ENCODE data around the gene LCK. TPM values are rescaled to one million over a fixed set of nuclear protein-coding genes. Genes with fewer than 3 reads are reported as not detected.

Gene LCK
- polyA plus RNA-seq, 3 donors from 2014 or later, result 561 to 1,013 (median 704) TPM

GRCh38 chr1:32223683-32224082 is 27.4 kb upstream of the LCK start:
- Mint-ChIP-seq H3K9me3 (no peaks in the 10 kb centered on the region), H3K4me1 (peaks cover 33 to 48% of the 10 kb centered on the region in 2 donors), H3K27me3 (ENCODE audit: low read depth in 3 of 3) (peaks cover 0 to 6% (median 6%) of the 10 kb centered on the region in 3 donors), H3K27ac (peak overlapping the region; percentile 96 to 99 (median 98)), H3K4me3 (peak overlapping the region; percentile 48 to 97 (median 97)), H3K36me3 (peaks cover 21 to 34% (median 21%) of the 10 kb centered on the region in 3 donors)
- no peak for DNase-seq

GRCh38 chr1:32224285-32224684 is 26.8 kb upstream of the LCK start:
- Mint-ChIP-seq H3K27ac (peak overlapping the region; percentile 60 to 99 (median 82)), H3K36me3 (peaks cover 25 to 37% (median 26%) of the 10 kb centered on the region in 3 donors), H3K9me3 (no peaks in the 10 kb centered on the region), H3K4me3 (peak overlapping the region; percentile 26 to 97 (median 48)), H3K4me1 (peaks cover 33 to 48% of the 10 kb centered on the region in 2 donors), H3K27me3 (ENCODE audit: low read depth in 3 of 3) (peaks cover 0 to 6% (median 6%) of the 10 kb centered on the region in 3 donors)
- DNase-seq, result no peak

GRCh38 chr1:32228771-32229170 is 22.3 kb upstream of the LCK start:
- peak overlapping the region in 3 of 6 donors; percentile 5 to 40 (median 26) for H3K27ac Mint-ChIP-seq
- peaks cover 6 to 15% of the 10 kb centered on the region in 2 donors for H3K4me1 Mint-ChIP-seq
- no peak for DNase-seq
- no peak overlapping the region for H3K4me3 Mint-ChIP-seq
- peaks cover 25 to 39% (median 29%) of the 10 kb centered on the region in 3 donors for H3K36me3 Mint-ChIP-seq
- H3K27me3 Mint-ChIP-seq (ENCODE audit: low read depth in 3 of 3), result peaks cover 0 to 3% (median 0%) of the 10 kb centered on the region in 3 donors
- no peaks in the 10 kb centered on the region for H3K9me3 Mint-ChIP-seq

- Mint-ChIP-seq H3K4me1 (peaks cover 0 to 6% of the 10 kb centered on the region in 2 donors), H3K9me3 (no peaks in the 10 kb centered on the region), H3K36me3 (peaks cover 18 to 28% (median 21%) of the 10 kb centered on the region in 3 donors), H3K4me3 (no peak overlapping the region), H3K27ac (peak overlapping the region in 1 of 6 donors; percentile 34), H3K27me3 (ENCODE audit: low read depth in 3 of 3) (peaks cover 0 to 3% (median 1%) of the 10 kb centered on the region in 3 donors)
- no peak for DNase-seq
These were observed 19.1 kb upstream of the LCK start for GRCh38 chr1:32231843-32232432.

GRCh38 chr1:32232558-32233304 is 18.3 kb upstream of the LCK start:
- Mint-ChIP-seq H3K27me3 (ENCODE audit: low read depth in 3 of 3) (peaks cover 0 to 1% (median 1%) of the 10 kb centered on the region in 3 donors), H3K9me3 (no peaks in the 10 kb centered on the region), H3K4me1 (no peaks in the 10 kb centered on the region), H3K27ac (peak overlapping the region in 1 of 6 donors; percentile 4), H3K36me3 (peaks cover 12 to 23% (median 16%) of the 10 kb centered on the region in 3 donors), H3K4me3 (no peak overlapping the region)
- no peak for DNase-seq

GRCh38 chr1:32234792-32235191 is 16.3 kb upstream of the LCK start:
- H3K4me1 Mint-ChIP-seq, result peaks cover 2 to 4% of the 10 kb centered on the region in 2 donors
- DNase-seq, result no peak
- H3K4me3 Mint-ChIP-seq, result no peak overlapping the region
- peaks cover 0 to 1% (median 0%) of the 10 kb centered on the region in 3 donors for H3K27me3 Mint-ChIP-seq (ENCODE audit: low read depth in 3 of 3)
- no peaks in the 10 kb centered on the region for H3K9me3 Mint-ChIP-seq
- H3K27ac Mint-ChIP-seq, result no peak overlapping the region
- peaks cover 0 to 10% (median 4%) of the 10 kb centered on the region in 3 donors for H3K36me3 Mint-ChIP-seq

GRCh38 chr1:32239337-32239736 is 11.7 kb upstream of the LCK start:
- Mint-ChIP-seq H3K27ac (peak overlapping the region in 3 of 6 donors; percentile 14 to 69 (median 60)), H3K27me3 (ENCODE audit: low read depth in 3 of 3) (peaks cover 0 to 1% (median 0%) of the 10 kb centered on the region in 3 donors), H3K4me1 (peaks cover 15 to 26% of the 10 kb centered on the region in 2 donors), H3K36me3 (peaks cover 0 to 4% (median 0%) of the 10 kb centered on the region in 3 donors), H3K9me3 (no peaks in the 10 kb centered on the region), H3K4me3 (peak overlapping the region; percentile 65 to 92 (median 87))
- DNase-seq, result no peak

GRCh38 chr1:32239790-32240139 is 11.3 kb upstream of the LCK start:
- H3K27me3 Mint-ChIP-seq (ENCODE audit: low read depth in 3 of 3), result peaks cover 0 to 1% (median 0%) of the 10 kb centered on the region in 3 donors
- peak overlapping the region in 3 of 6 donors; percentile 51 to 62 (median 60) for H3K27ac Mint-ChIP-seq
- peaks cover 15 to 26% of the 10 kb centered on the region in 2 donors for H3K4me1 Mint-ChIP-seq
- no peak for DNase-seq
- H3K36me3 Mint-ChIP-seq, result peaks cover 0 to 4% (median 0%) of the 10 kb centered on the region in 3 donors
- H3K9me3 Mint-ChIP-seq, result no peaks in the 10 kb centered on the region
- peak overlapping the region; percentile 87 to 92 (median 89) for H3K4me3 Mint-ChIP-seq

GRCh38 chr1:32240140-32240951 is 10.7 kb upstream of the LCK start:
- H3K4me1 Mint-ChIP-seq, result peaks cover 15 to 26% of the 10 kb centered on the region in 2 donors
- no peaks in the 10 kb centered on the region for H3K9me3 Mint-ChIP-seq
- H3K4me3 Mint-ChIP-seq, result peak overlapping the region; percentile 87 to 92 (median 89)
- H3K27ac Mint-ChIP-seq, result peak overlapping the region; percentile 12 to 85 (median 60)
- peak; percentile 56 to 74 (median 57) for DNase-seq
- peaks cover 0 to 4% (median 0%) of the 10 kb centered on the region in 3 donors for H3K36me3 Mint-ChIP-seq
- H3K27me3 Mint-ChIP-seq (ENCODE audit: low read depth in 3 of 3), result peaks cover 0 to 1% (median 0%) of the 10 kb centered on the region in 3 donors

GRCh38 chr1:32241001-32241763 is 9.9 kb upstream of the LCK start:
- DNase-seq, result peak; percentile 39 to 48 (median 43)
- no peaks in the 10 kb centered on the region for H3K36me3 Mint-ChIP-seq
- peaks cover 15 to 26% of the 10 kb centered on the region in 2 donors for H3K4me1 Mint-ChIP-seq
- H3K27ac Mint-ChIP-seq, result peak overlapping the region in 5 of 6 donors; percentile 59 to 85 (median 71)
- H3K4me3 Mint-ChIP-seq, result peak overlapping the region; percentile 87 to 92 (median 89)
- no peaks in the 10 kb centered on the region for H3K27me3 Mint-ChIP-seq (ENCODE audit: low read depth in 3 of 3)
- H3K9me3 Mint-ChIP-seq, result no peaks in the 10 kb centered on the region

- Mint-ChIP-seq H3K9me3 (no peaks in the 10 kb centered on the region), H3K27ac (peak overlapping the region in 1 of 6 donors; percentile 61), H3K4me1 (peaks cover 15 to 31% of the 10 kb centered on the region in 2 donors), H3K4me3 (peak overlapping the region in 4 of 5 donors; percentile 23 to 41 (median 34)), H3K27me3 (ENCODE audit: low read depth in 3 of 3) (no peaks in the 10 kb centered on the region), H3K36me3 (no peaks in the 10 kb centered on the region)
- no peak for DNase-seq
These were observed 8.7 kb upstream of the LCK start for GRCh38 chr1:32242341-32242851.

GRCh38 chr1:32246888-32247273 is 4.2 kb upstream of the LCK start, which contains the start of gene FAM167B:
Gene FAM167B, plus strand, starts transcription at chr1:32247222. Its CDS starts 200 bp downstream, at chr1:32247422.
- DNase-seq, result no peak
- Mint-ChIP-seq H3K36me3 (peaks cover 0 to 4% (median 3%) of the 10 kb centered on the region in 3 donors), H3K4me1 (peaks cover 43 to 53% of the 10 kb centered on the region in 2 donors), H3K27ac (peak within 1 kb of the TSS; percentile 91 to 98 (median 96)), H3K4me3 (peak within 1 kb of the TSS; percentile 48 to 85 (median 80)), H3K27me3 (ENCODE audit: low read depth in 3 of 3) (peaks cover 14 to 21% (median 19%) of the 10 kb centered on the region in 3 donors), H3K9me3 (peaks cover 0 to 1% (median 0%) of the 10 kb centered on the region in 6 donors)
